ENCODE measurements around the gene GRIK1. TPM values are rescaled to one million over a fixed set of nuclear protein-coding genes. Genes with fewer than 3 reads are reported as not detected.

The GRIK1 gene
- total RNA-seq, 2 donors from 2014 or later, result 0.11 TPM; not detected in 1

GRCh38 chr21:29834617-29835016, 105.2 kb downstream of the GRIK1 start:
- H3K4me3 ChIP-seq, result no peak overlapping the region
- H3K27me3 ChIP-seq, result no peaks in the 10 kb centered on the region
- no peaks in the 10 kb centered on the region for H3K4me1 ChIP-seq
- DNase-seq, result no peak
- H3K27ac ChIP-seq, result no peak overlapping the region
- no peak overlapping the region for H3K9ac ChIP-seq (ENCODE audit: low read depth in 2 of 2, low read length in 2 of 2)
- no peak for TF ChIP-seq CTCF (IDR thresholded peaks at IDR 0.05)
- intact Hi-C loops (cut with DNase I), result no loop called here
- H3K36me3 ChIP-seq, result no peaks in the 10 kb centered on the region
- H3K9me3 ChIP-seq, result no peaks in the 10 kb centered on the region

GRCh38 chr21:29832217-29832616, 107.6 kb downstream of the GRIK1 start:
- no peaks in the 10 kb centered on the region for H3K27me3 ChIP-seq
- TF ChIP-seq CTCF (IDR thresholded peaks at IDR 0.05), result no peak
- H3K27ac ChIP-seq, result no peak overlapping the region
- no peak for DNase-seq
- H3K9ac ChIP-seq (ENCODE audit: low read depth in 2 of 2, low read length in 2 of 2), result no peak overlapping the region
- intact Hi-C loops (cut with DNase I), result no loop called here
- no peak overlapping the region for H3K4me3 ChIP-seq
- no peaks in the 10 kb centered on the region for H3K4me1 ChIP-seq
- no peaks in the 10 kb centered on the region for H3K36me3 ChIP-seq
- no peaks in the 10 kb centered on the region for H3K9me3 ChIP-seq

- Histone ChIP-seq H3K36me3 (no peaks in the 10 kb centered on the region), H3K4me3 (no peak overlapping the region), H3K27me3 (no peaks in the 10 kb centered on the region), H3K4me1 (no peaks in the 10 kb centered on the region), H3K27ac (no peak overlapping the region), H3K9ac (ENCODE audit: low read depth in 2 of 2, low read length in 2 of 2) (no peak overlapping the region), H3K9me3 (no peaks in the 10 kb centered on the region)
- DNase-seq, result no peak
- TF ChIP-seq CTCF (IDR thresholded peaks at IDR 0.05), result no peak
- intact Hi-C loops (cut with DNase I), result no loop called here
These were observed 110.1 kb downstream of the GRIK1 start for GRCh38 chr21:29829564-29830275.

- Histone ChIP-seq H3K9ac (ENCODE audit: low read depth in 2 of 2, low read length in 2 of 2) (no peak overlapping the region), H3K4me3 (no peak overlapping the region), H3K27me3 (no peaks in the 10 kb centered on the region), H3K4me1 (no peaks in the 10 kb centered on the region), H3K9me3 (no peaks in the 10 kb centered on the region), H3K27ac (no peak overlapping the region), H3K36me3 (no peaks in the 10 kb centered on the region)
- DNase-seq, result no peak
- TF ChIP-seq CTCF (IDR thresholded peaks at IDR 0.05), result no peak
- intact Hi-C loops (cut with DNase I), result no loop called here
These were observed 112.1 kb downstream of the GRIK1 start for GRCh38 chr21:29827647-29828046.

GRCh38 chr21:29827236-29827635, 112.6 kb downstream of the GRIK1 start:
- no peaks in the 10 kb centered on the region for H3K36me3 ChIP-seq
- H3K4me1 ChIP-seq, result no peaks in the 10 kb centered on the region
- intact Hi-C loops (cut with DNase I), result no loop called here
- H3K9ac ChIP-seq (ENCODE audit: low read depth in 2 of 2, low read length in 2 of 2), result no peak overlapping the region
- no peaks in the 10 kb centered on the region for H3K9me3 ChIP-seq
- H3K4me3 ChIP-seq, result no peak overlapping the region
- DNase-seq, result no peak
- no peak overlapping the region for H3K27ac ChIP-seq
- no peak for TF ChIP-seq CTCF (IDR thresholded peaks at IDR 0.05)
- H3K27me3 ChIP-seq, result no peaks in the 10 kb centered on the region

Data from colonic mucosa (tissue), 4 donors.